ENCODE data around the gene ANKRD36C.
"Not testable (repeated sequence)": the region's sequence is repeated elsewhere in the genome, so short reads cannot be mapped to it uniquely, and the experiment has no call there.

ANKRD36C gene

GRCh38 chr2:95992520-95993272 is 1.1 kb upstream of the ANKRD36C start:
- DNase-seq: peak; percentile 59

- peak; percentile 58 for DNase-seq
These were observed 478 bp upstream of the ANKRD36C start for GRCh38 chr2:95992102-95992501.

- not testable (repeated sequence) for DNase-seq
These were observed 740 bp downstream of the ANKRD36C start for GRCh38 chr2:95990884-95991283.

- DNase-seq: not testable (repeated sequence)
These were observed 40.0 kb downstream of the ANKRD36C start for GRCh38 chr2:95951662-95952061.

- DNase-seq: not testable (repeated sequence)
These were observed 43.6 kb downstream of the ANKRD36C start for GRCh38 chr2:95948039-95948438.

- DNase-seq: not testable (repeated sequence)
These were observed 51.7 kb downstream of the ANKRD36C start for GRCh38 chr2:95939947-95940346.

- DNase-seq: not testable (repeated sequence)
These were observed 60.9 kb downstream of the ANKRD36C start for GRCh38 chr2:95930740-95931139.

- DNase-seq: not testable (repeated sequence)
These were observed 74.6 kb downstream of the ANKRD36C start for GRCh38 chr2:95917007-95917406.

GRCh38 chr2:95915131-95915530 is 76.5 kb downstream of the ANKRD36C start:
- DNase-seq: not testable (repeated sequence)

GRCh38 chr2:95911431-95911830 is 80.2 kb downstream of the ANKRD36C start:
- DNase-seq: not testable (repeated sequence)

GRCh38 chr2:95894443-95894842 is 97.2 kb downstream of the ANKRD36C start:
- not testable (repeated sequence) for DNase-seq

- DNase-seq: not testable (repeated sequence)
These were observed 123.7 kb downstream of the ANKRD36C start for GRCh38 chr2:95867929-95868328.

GRCh38 chr2:95867047-95867677 is 124.5 kb downstream of the ANKRD36C start:
- not testable (repeated sequence) for DNase-seq

- not testable (repeated sequence) for DNase-seq
These were observed 129.5 kb downstream of the ANKRD36C start for GRCh38 chr2:95862121-95862520.

- no peak for DNase-seq
These were observed 155.5 kb downstream of the ANKRD36C start for GRCh38 chr2:95836151-95836550.

- not testable (repeated sequence) for DNase-seq
These were observed 157.3 kb downstream of the ANKRD36C start for GRCh38 chr2:95834077-95835013.

- not testable (repeated sequence) for DNase-seq
These were observed 167.4 kb downstream of the ANKRD36C start for GRCh38 chr2:95824218-95824617.

GRCh38 chr2:95817521-95817920 is 174.1 kb downstream of the ANKRD36C start:
- not testable (repeated sequence) for DNase-seq

- not testable (repeated sequence) for DNase-seq
These were observed 178.3 kb downstream of the ANKRD36C start for GRCh38 chr2:95813311-95813710.

- DNase-seq: no peak
These were observed 191.7 kb downstream of the ANKRD36C start for GRCh38 chr2:95799892-95800291.

GRCh38 chr2:95799147-95799889 is 192.3 kb downstream of the ANKRD36C start:
- not testable (repeated sequence) for DNase-seq
